Vagina (tissue), 2 donors: ENCODE measurements around the gene PTGES3. TPM values are rescaled to one million over a fixed set of nuclear protein-coding genes. Genes with fewer than 3 reads are reported as not detected.

Source experiments
- DNase-seq, 2 donors: peaks; one replicate each; pipeline ENCODE4 v3.0.0-alpha.2; 2017; ENCODE audit errors: extremely low spot score in 2 of 2
- H3K27ac ChIP-seq: fragments of 200-600 bp; sonication (generic); one replicate; pipeline ENCODE4 v1.5.1; 2019
- H3K27me3 ChIP-seq: fragments of 200-600 bp; sonication (generic); one replicate; pipeline ENCODE4 v1.5.1; 2019
- H3K36me3 ChIP-seq, 2 donors: fragments of 200-600 bp; sonication (generic); one replicate each; pipeline ENCODE4 v1.5.1; 2017 to 2019
- H3K4me1 ChIP-seq: fragments of 200-600 bp; sonication (generic); one replicate; pipeline ENCODE4 v1.5.1; 2019
- H3K4me3 ChIP-seq, 2 donors: fragments of 200-600 bp; sonication (generic); 1 replicate in 1 of 2; 2 replicates in 1 of 2; pipeline ENCODE4 v1.5.1; 2016 to 2019
- H3K9me3 ChIP-seq: fragments of 200-600 bp; sonication (generic); one replicate; pipeline ENCODE4 v1.5.1; 2019
- CTCF ChIP-seq, 3 experiments: fragments of 450-650 bp in 2 of 3; fragments of 200-600 bp in 1 of 3; sonication (generic) in 1 of 3; IDR thresholded peaks; one replicate each; pipeline ENCODE4 v1.5.1; 2017 to 2019; ENCODE audit warnings: antibody characterized with exemption in 3 of 3, mild to moderate bottlenecking in 2 of 3, moderate library complexity in 2 of 3
- POLR2A ChIP-seq, 2 donors: fragments of 450-650 bp; IDR thresholded peaks; one replicate each; pipeline ENCODE4 v1.6.1; 2017; ENCODE audit warnings: antibody characterized with exemption in 2 of 2, mild to moderate bottlenecking in 2 of 2, moderate library complexity in 2 of 2
- POLR2AphosphoS5 ChIP-seq, 2 donors: sonication (generic); formaldehyde crosslinking; IDR thresholded peaks; one replicate each; pipeline ENCODE4 v1.9.0; 2017; ENCODE audit warnings: antibody characterized with exemption in 2 of 2, mild to moderate bottlenecking in 2 of 2, low read depth in 1 of 2; ENCODE audit not compliant: insufficient read depth in 1 of 2
- intact Hi-C: fragments of 100-400 bp; cut with DNase I; formaldehyde crosslinking; loops from one replicate; pipeline ENCODE4 v1.15.1; 2023
- total RNA-seq: library from RNA; depleted of rRNA; stranded (reverse); fragments of >200 nt; gene quantifications from one replicate; pipeline ENCODE4 v1.2.3, GENCODE V29; 2016

Gene PTGES3
- total RNA-seq, 1 donor from 2014 or later = 81.0 TPM

- H3K4me3 ChIP-seq = peak overlapping the region in 1 of 2 donors; percentile 0
- no peaks in the 10 kb centered on the region for H3K27me3 ChIP-seq
- intact Hi-C loops = no loop called here
- no peaks in the 10 kb centered on the region for H3K9me3 ChIP-seq
- TF ChIP-seq CTCF (IDR thresholded peaks at IDR 0.05) = no peak
- no peak for TF ChIP-seq POLR2A (IDR thresholded peaks at IDR 0.05)
- TF ChIP-seq POLR2AphosphoS5 (IDR thresholded peaks at IDR 0.05; ENCODE audit: insufficient read depth in 1 of 2, low read depth in 1 of 2) = no peak
- H3K27ac ChIP-seq = peak overlapping the region; percentile 97
- H3K36me3 ChIP-seq = peaks cover 0 to 19% of the 10 kb centered on the region in 2 donors
- H3K4me1 ChIP-seq = peaks cover 81% of the 10 kb centered on the region
- DNase-seq = no peak
Observed at GRCh38 chr12:56721216-56721615, 33.1 kb upstream of the PTGES3 start.

DNA sequence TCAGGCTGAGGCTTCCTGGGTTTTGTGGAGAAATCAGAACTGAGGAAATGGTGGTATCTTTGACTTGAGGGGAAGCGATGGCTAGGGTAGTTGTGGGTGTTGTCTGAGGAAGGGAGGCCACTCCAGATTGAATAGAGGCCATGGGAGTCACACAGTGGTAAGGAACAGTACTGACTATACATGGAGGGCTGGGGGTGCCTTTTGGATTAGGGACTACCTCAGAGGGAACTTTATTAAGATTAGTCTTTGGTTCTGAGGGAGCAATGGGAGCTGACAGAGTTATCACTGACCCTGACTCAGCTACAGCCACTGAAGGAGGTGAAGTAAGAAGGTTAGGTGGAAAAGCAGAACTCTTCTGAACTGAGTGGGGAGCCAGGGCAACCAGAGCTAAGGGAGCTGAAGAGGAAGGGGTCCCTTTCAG is 32.7 kb upstream of the PTGES3 start:
- Histone ChIP-seq H3K36me3 (peaks cover 0 to 19% of the 10 kb centered on the region in 2 donors), H3K4me1 (peaks cover 86% of the 10 kb centered on the region), H3K4me3 (no peak overlapping the region), H3K9me3 (no peaks in the 10 kb centered on the region), H3K27me3 (no peaks in the 10 kb centered on the region), H3K27ac (peak overlapping the region; percentile 97)
- DNase-seq = no peak
- TF ChIP-seq CTCF (IDR thresholded peaks at IDR 0.05) (no peak), POLR2AphosphoS5 (IDR thresholded peaks at IDR 0.05; ENCODE audit: insufficient read depth in 1 of 2, low read depth in 1 of 2) (no peak), POLR2A (IDR thresholded peaks at IDR 0.05) (no peak)
- intact Hi-C loops = no loop called here

- H3K4me1 ChIP-seq = peaks cover 94% of the 10 kb centered on the region
- no peak for DNase-seq
- peak overlapping the region; percentile 53 for H3K27ac ChIP-seq
- no peak for TF ChIP-seq POLR2A (IDR thresholded peaks at IDR 0.05)
- no peak for TF ChIP-seq POLR2AphosphoS5 (IDR thresholded peaks at IDR 0.05; ENCODE audit: insufficient read depth in 1 of 2, low read depth in 1 of 2)
- TF ChIP-seq CTCF (IDR thresholded peaks at IDR 0.05) = no peak
- H3K4me3 ChIP-seq = no peak overlapping the region
- H3K27me3 ChIP-seq = no peaks in the 10 kb centered on the region
- no peaks in the 10 kb centered on the region for H3K9me3 ChIP-seq
- intact Hi-C loops = no loop called here
- peaks cover 0 to 28% of the 10 kb centered on the region in 2 donors for H3K36me3 ChIP-seq
Observed at GRCh38 chr12:56719056-56719455, 31.0 kb upstream of the PTGES3 start.

DNA sequence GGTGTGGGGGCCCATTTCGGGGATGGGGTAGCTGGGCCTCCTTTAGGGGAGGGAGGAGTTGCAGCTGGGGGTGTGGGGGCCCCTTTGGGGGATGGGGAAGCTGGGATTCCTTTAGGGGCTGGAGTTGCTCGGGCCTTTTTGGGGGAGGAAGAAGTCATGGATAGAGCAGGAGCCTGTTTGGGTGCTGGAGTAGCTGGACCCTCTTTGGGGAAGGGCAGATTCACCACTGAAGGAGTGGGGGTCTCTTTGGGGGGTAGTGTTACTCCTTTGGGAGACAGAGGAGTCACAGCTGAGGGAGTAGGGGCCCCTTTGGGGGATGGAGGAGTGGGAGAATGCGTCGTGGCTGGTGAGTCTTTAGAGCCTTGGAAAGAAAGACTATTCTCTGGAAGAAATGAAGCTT is 30.6 kb upstream of the PTGES3 start:
- Histone ChIP-seq H3K27ac (peak overlapping the region; percentile 53), H3K27me3 (no peaks in the 10 kb centered on the region), H3K36me3 (peaks cover 0 to 32% of the 10 kb centered on the region in 2 donors), H3K4me1 (peaks cover 90% of the 10 kb centered on the region), H3K9me3 (no peaks in the 10 kb centered on the region), H3K4me3 (no peak overlapping the region)
- TF ChIP-seq CTCF (IDR thresholded peaks at IDR 0.05) = no peak
- no peak for TF ChIP-seq POLR2AphosphoS5 (IDR thresholded peaks at IDR 0.05; ENCODE audit: insufficient read depth in 1 of 2, low read depth in 1 of 2)
- TF ChIP-seq POLR2A (IDR thresholded peaks at IDR 0.05) = no peak
- intact Hi-C loops = no loop called here
- no peak for DNase-seq

DNA sequence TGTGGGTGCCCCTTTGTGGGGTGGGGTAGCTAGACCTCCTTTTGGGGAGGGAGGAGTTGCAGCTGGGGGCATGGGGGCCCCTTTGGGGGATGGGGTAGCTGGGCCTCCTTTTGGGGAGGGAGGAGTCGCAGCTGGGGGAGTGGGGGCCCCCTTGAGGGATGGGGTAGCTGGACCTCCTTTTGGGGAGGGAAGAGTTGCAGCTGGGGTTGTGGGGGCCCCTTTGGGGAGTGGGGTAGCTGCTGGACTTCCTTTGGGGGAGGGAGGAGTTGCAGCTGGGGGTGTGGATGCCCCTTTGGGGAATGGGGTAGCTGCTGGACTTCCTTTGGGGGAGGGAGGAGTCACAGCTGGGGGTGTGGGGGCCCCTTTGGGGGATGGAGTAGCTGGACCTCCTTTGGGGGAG is 30.1 kb upstream of the PTGES3 start:
- H3K36me3 ChIP-seq = peaks cover 3 to 37% of the 10 kb centered on the region in 2 donors
- intact Hi-C loops = no loop called here
- no peak for DNase-seq
- peaks cover 85% of the 10 kb centered on the region for H3K4me1 ChIP-seq
- no peaks in the 10 kb centered on the region for H3K27me3 ChIP-seq
- no peak overlapping the region for H3K4me3 ChIP-seq
- H3K27ac ChIP-seq = peak overlapping the region; percentile 53
- H3K9me3 ChIP-seq = no peaks in the 10 kb centered on the region
- no peak for TF ChIP-seq CTCF (IDR thresholded peaks at IDR 0.05)
- no peak for TF ChIP-seq POLR2AphosphoS5 (IDR thresholded peaks at IDR 0.05; ENCODE audit: insufficient read depth in 1 of 2, low read depth in 1 of 2)
- no peak for TF ChIP-seq POLR2A (IDR thresholded peaks at IDR 0.05)
